GM18907 (cell line): ENCODE measurements around the gene CAPN8.
A peak's percentile ranks its signal among the peaks of the same experiment; 100 is the strongest.

Experiments used
- ATAC-seq: cut with Tn5 transposase; IDR thresholded peaks from one replicate; pipeline ENCODE4 v1.9.1; 2021; ENCODE audit warnings: mild to moderate bottlenecking, moderate library complexity; ENCODE audit not compliant: unreplicated experiment

CAPN8 gene

GRCh38 chr1:223665592-223666312 is at the start of gene CAPN8:
Gene CAPN8 (minus strand): TSS chr1:223665701. CDS start chr1:223665646, 55 bp downstream.
- no peak for ATAC-seq

- no peak for ATAC-seq
Observed at GRCh38 chr1:223714849-223715603, 49.5 kb upstream of the CAPN8 start.

GRCh38 chr1:223714421-223714724 is 48.9 kb upstream of the CAPN8 start:
- no peak for ATAC-seq

- no peak for ATAC-seq
Observed at GRCh38 chr1:223713546-223714420, 48.3 kb upstream of the CAPN8 start.

- peak; percentile 34 for ATAC-seq
Observed at GRCh38 chr1:223712850-223713474, 47.5 kb upstream of the CAPN8 start.

- ATAC-seq: peak; percentile 63
Observed at GRCh38 chr1:223712194-223712849, 46.8 kb upstream of the CAPN8 start, which contains the start of gene CAPN2. Gene CAPN2 (plus strand): TSS chr1:223712539. CDS start chr1:223712641, 102 bp downstream.

- ATAC-seq: no peak
Observed at GRCh38 chr1:223711747-223712193, 46.3 kb upstream of the CAPN8 start.

GRCh38 chr1:223711173-223711572 is 45.7 kb upstream of the CAPN8 start:
- ATAC-seq: no peak

- no peak for ATAC-seq
Observed at GRCh38 chr1:223710179-223711133, 45.0 kb upstream of the CAPN8 start.

- no peak for ATAC-seq
Observed at GRCh38 chr1:223709598-223709997, 44.1 kb upstream of the CAPN8 start.

- ATAC-seq: no peak
Observed at GRCh38 chr1:223708651-223709268, 43.3 kb upstream of the CAPN8 start.

GRCh38 chr1:223708001-223708359 is 42.5 kb upstream of the CAPN8 start:
- no peak for ATAC-seq

- no peak for ATAC-seq
Observed at GRCh38 chr1:223707256-223708000, 41.9 kb upstream of the CAPN8 start.

- no peak for ATAC-seq
Observed at GRCh38 chr1:223706077-223706973, 40.8 kb upstream of the CAPN8 start.

GRCh38 chr1:223704921-223705878 is 39.7 kb upstream of the CAPN8 start:
- no peak for ATAC-seq

- ATAC-seq: no peak
Observed at GRCh38 chr1:223703668-223704013, 38.1 kb upstream of the CAPN8 start.
